ENCODE data around the gene FRMD6. TPM values are rescaled to one million over a fixed set of nuclear protein-coding genes. Genes with fewer than 3 reads are reported as not detected.

Gene FRMD6
- total and polyA plus RNA-seq, 10 of the 15 experiments (the other 5 are each of a cell fraction or from before 2014, with no cell fraction given) = 0.86 to 7.8 (median 3.3) TPM

DNA sequence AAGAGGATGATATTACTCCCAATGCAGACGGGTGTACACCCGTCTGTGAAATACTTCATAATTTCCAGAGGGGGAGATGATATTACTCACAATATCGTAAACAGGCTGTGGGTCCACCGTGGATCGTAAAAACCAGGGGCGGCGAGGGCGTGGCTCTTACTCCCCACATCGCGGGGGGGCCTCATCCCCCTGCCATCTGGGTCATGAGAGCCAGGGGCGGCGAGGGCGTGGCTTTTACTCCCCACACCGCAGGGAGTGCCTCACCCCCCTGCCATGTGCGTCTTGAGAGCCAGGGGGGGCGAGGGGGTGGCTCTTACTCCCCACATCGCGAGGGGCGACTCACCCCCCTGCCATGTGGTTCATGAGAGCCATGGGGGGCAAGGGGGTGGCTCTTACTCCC is 122.5 kb downstream of the FRMD6 start:
- ChIA-PET CTCF (interaction anchor here (1.1 kb wide), 1 partner anchor 55 kb away, joined by 3 read pairs; no protein-coding TSS in a partner anchor), POLR2A (no interaction called here), RAD21 (ENCODE audit: unreplicated experiment) (no interaction called here), SMC1A (ENCODE audit: uncharacterized antibody, unreplicated experiment) (no interaction called here)
- H2AFZ ChIP-seq (ENCODE audit: control insufficient read depth, low read depth, low read length) = no peak overlapping the region
- DNase-seq (ENCODE audit: low read depth, low spot score) (no peak), FAIRE-seq (no peak), ATAC-seq (no peak)
- no peak overlapping the region for H3K4me3 ChIP-seq
- H3K9me3 ChIP-seq (replicated peaks; ENCODE audit: control insufficient read depth, insufficient read depth, low read length) = no peaks in the 10 kb centered on the region
- no peak overlapping the region for H3K4me2 ChIP-seq (ENCODE audit: control insufficient read depth, insufficient read depth)
- no peaks in the 10 kb centered on the region for H3K27me3 ChIP-seq (replicated peaks in 1 of 2; ENCODE audit: control insufficient read depth in 2 of 2, insufficient read depth in 2 of 2, low read length in 1 of 2)
- no peaks in the 10 kb centered on the region for H3K36me3 ChIP-seq (ENCODE audit: control insufficient read depth in 2 of 2, insufficient read depth in 2 of 2, low read length in 1 of 2)
- intact Hi-C loops (cut with micrococcal nuclease; ENCODE audit: unreplicated experiment) (no loop called here), in situ Hi-C loops (cut with MboI) (loop anchor here (10.0 kb wide), 3 partner anchors 399 to 619 kb away; no protein-coding TSS in a partner anchor)
- 58% methylated on average over 17 of the region's 19 CpGs for WGBS (ENCODE audit: insufficient coverage, insufficient replicate concordance, low lambda C conversion rate, missing lambda C conversion rate)
- H3K27ac ChIP-seq (ENCODE audit: control insufficient read depth, insufficient read depth) = no peak overlapping the region
- no peaks in the 10 kb centered on the region for H4K20me1 ChIP-seq (ENCODE audit: control insufficient read depth, insufficient read depth)
- BruUV-seq (replicated peaks) = no TSS peak
- no peaks in the 10 kb centered on the region for H3K79me2 ChIP-seq (ENCODE audit: control insufficient read depth, insufficient read depth, low read length)
- TF ChIP-seq SMAD5 (IDR thresholded peaks at IDR 0.05; ENCODE audit: low read depth) (no peak), YY1 (IDR thresholded peaks at IDR 0.05; ENCODE audit: low read depth, low read length) (no peak), IKZF2 (IDR thresholded peaks at IDR 0.05) (no peak), RELA (IDR thresholded peaks at IDR 0.05; ENCODE audit: borderline replicate concordance, partially characterized antibody) (no peak), SREBF2 (IDR thresholded peaks at IDR 0.05; ENCODE audit: low read length) (no peak), WRNIP1 (IDR thresholded peaks at IDR 0.05; ENCODE audit: borderline replicate concordance, low read depth, low read length) (no peak), EP300 (IDR thresholded peaks at IDR 0.05; ENCODE audit: borderline replicate concordance in 1 of 2, control insufficient read depth in 1 of 2, low read depth in 2 of 2, low read length in 2 of 2) (no peak), FOXM1 (IDR thresholded peaks at IDR 0.05; ENCODE audit: low read depth, low read length) (no peak), SMC3 (IDR thresholded peaks at IDR 0.05; ENCODE audit: borderline replicate concordance, low read length) (no peak), BRCA1 (IDR thresholded peaks at IDR 0.05; ENCODE audit: low read depth, low read length) (no peak), MYB (IDR thresholded peaks at IDR 0.05; ENCODE audit: borderline replicate concordance, low read depth, low read length) (no peak)
- TF ChIP-seq, protein P1, sequence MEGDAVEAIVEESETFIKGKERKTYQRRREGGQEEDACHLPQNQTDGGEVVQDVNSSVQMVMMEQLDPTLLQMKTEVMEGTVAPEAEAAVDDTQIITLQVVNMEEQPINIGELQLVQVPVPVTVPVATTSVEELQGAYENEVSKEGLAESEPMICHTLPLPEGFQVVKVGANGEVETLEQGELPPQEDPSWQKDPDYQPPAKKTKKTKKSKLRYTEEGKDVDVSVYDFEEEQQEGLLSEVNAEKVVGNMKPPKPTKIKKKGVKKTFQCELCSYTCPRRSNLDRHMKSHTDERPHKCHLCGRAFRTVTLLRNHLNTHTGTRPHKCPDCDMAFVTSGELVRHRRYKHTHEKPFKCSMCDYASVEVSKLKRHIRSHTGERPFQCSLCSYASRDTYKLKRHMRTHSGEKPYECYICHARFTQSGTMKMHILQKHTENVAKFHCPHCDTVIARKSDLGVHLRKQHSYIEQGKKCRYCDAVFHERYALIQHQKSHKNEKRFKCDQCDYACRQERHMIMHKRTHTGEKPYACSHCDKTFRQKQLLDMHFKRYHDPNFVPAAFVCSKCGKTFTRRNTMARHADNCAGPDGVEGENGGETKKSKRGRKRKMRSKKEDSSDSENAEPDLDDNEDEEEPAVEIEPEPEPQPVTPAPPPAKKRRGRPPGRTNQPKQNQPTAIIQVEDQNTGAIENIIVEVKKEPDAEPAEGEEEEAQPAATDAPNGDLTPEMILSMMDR (IDR thresholded peaks at IDR 0.05 in 2 of 3, conservative IDR thresholded peaks at IDR 0.05 in 1 of 3; ENCODE audit: control insufficient read depth in 2 of 3, extremely low read depth in 1 of 3, insufficient read depth in 1 of 3, low read depth in 3 of 3, low read length in 3 of 3) = no peak
- H3K9ac ChIP-seq (ENCODE audit: control insufficient read depth, insufficient read depth, low read length) = no peak overlapping the region
- H3K4me1 ChIP-seq (ENCODE audit: control insufficient read depth, insufficient read depth, low read length) = no peaks in the 10 kb centered on the region
